HL-60 (cell line): ENCODE data around the gene CHCHD3.
A peak's percentile ranks its signal among the peaks of the same experiment; 100 is the strongest.
"Not testable (repeated sequence)": the region's sequence is repeated elsewhere in the genome, so short reads cannot be mapped to it uniquely, and the experiment has no call there.

Experiments
- DNase-seq, 2 experiments: peaks; one replicate each; pipeline ENCODE4 v3.0.0-alpha.2; 2010 to 2020; ENCODE audit warnings: low read depth in 1 of 2, low spot score in 1 of 2
- H3K27ac ChIP-seq: fragments of 250-450 bp; sonication (Bioruptor Pico); replicated peaks from 2 replicates; pipeline ENCODE4 v1.5.1; 2020; ENCODE audit warnings: mild to moderate bottlenecking, moderate library complexity
- H3K27me3 ChIP-seq: fragments of 250-450 bp; sonication (Bioruptor Pico); 2 replicates; pipeline ENCODE4 v1.5.1; 2021; ENCODE audit warnings: mild to moderate bottlenecking, moderate library complexity; ENCODE audit not compliant: insufficient read depth, poor library complexity, severe bottlenecking
- H3K4me3 ChIP-seq: replicated peaks from 2 replicates; pipeline ENCODE4 v1.5.1; 2011; ENCODE audit warnings: mild to moderate bottlenecking, control low read depth, low read length; ENCODE audit not compliant: insufficient read depth
- GABPA ChIP-seq: IDR thresholded peaks from 2 replicates; pipeline ENCODE4 v1.6.1; 2012; ENCODE audit warnings: low read depth
- POLR2AphosphoS5 ChIP-seq: IDR thresholded peaks from 2 replicates; pipeline ENCODE4 v1.6.1; 2012; ENCODE audit warnings: low read depth
- SPI1 ChIP-seq: IDR thresholded peaks from 2 replicates; pipeline ENCODE4 v1.6.1; 2012; ENCODE audit warnings: low read depth, mild to moderate bottlenecking, borderline replicate concordance
- TF ChIP-seq, protein P1 (sequence below): IDR thresholded peaks from 2 replicates; pipeline ENCODE4 v1.6.1; 2012; ENCODE audit warnings: low read depth; ENCODE audit not compliant: insufficient replicate concordance
- TF ChIP-seq, protein P2 (sequence below): IDR thresholded peaks from one replicate; pipeline ENCODE4 v1.5.1; 2011; ENCODE audit warnings: low read length, control low read depth, inconsistent platforms; ENCODE audit not compliant: insufficient read depth

Gene CHCHD3

DNA sequence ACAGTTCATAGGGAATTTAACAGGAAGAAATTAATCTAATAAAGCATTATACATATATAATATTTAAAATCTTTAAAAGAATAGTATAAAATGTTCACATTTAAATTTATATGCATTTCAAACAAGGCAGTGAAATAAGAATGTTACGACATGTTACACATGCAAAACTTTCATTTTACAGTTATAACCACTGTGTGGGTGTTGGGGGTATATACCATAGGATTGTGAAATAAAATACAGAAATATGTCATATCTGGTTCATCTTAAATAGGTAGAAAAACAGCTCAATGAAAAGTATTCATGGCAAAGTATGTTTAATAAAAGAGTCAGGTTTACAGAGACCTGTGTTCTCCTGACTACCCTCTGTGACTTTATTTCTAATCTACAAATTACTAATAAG lies 45.6 kb downstream of the CHCHD3 start:
- H3K27ac ChIP-seq: no peak overlapping the region; the same call in 1 of the 2 replicates
- no peaks in the 10 kb centered on the region for H3K27me3 ChIP-seq
- no peak overlapping the region for H3K4me3 ChIP-seq
- no peak for DNase-seq
- no peak for TF ChIP-seq SPI1
- TF ChIP-seq, protein P1, sequence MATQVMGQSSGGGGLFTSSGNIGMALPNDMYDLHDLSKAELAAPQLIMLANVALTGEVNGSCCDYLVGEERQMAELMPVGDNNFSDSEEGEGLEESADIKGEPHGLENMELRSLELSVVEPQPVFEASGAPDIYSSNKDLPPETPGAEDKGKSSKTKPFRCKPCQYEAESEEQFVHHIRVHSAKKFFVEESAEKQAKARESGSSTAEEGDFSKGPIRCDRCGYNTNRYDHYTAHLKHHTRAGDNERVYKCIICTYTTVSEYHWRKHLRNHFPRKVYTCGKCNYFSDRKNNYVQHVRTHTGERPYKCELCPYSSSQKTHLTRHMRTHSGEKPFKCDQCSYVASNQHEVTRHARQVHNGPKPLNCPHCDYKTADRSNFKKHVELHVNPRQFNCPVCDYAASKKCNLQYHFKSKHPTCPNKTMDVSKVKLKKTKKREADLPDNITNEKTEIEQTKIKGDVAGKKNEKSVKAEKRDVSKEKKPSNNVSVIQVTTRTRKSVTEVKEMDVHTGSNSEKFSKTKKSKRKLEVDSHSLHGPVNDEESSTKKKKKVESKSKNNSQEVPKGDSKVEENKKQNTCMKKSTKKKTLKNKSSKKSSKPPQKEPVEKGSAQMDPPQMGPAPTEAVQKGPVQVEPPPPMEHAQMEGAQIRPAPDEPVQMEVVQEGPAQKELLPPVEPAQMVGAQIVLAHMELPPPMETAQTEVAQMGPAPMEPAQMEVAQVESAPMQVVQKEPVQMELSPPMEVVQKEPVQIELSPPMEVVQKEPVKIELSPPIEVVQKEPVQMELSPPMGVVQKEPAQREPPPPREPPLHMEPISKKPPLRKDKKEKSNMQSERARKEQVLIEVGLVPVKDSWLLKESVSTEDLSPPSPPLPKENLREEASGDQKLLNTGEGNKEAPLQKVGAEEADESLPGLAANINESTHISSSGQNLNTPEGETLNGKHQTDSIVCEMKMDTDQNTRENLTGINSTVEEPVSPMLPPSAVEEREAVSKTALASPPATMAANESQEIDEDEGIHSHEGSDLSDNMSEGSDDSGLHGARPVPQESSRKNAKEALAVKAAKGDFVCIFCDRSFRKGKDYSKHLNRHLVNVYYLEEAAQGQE: no peak
- TF ChIP-seq GABPA: no peak
- no peak for TF ChIP-seq POLR2AphosphoS5
- TF ChIP-seq, protein P2, sequence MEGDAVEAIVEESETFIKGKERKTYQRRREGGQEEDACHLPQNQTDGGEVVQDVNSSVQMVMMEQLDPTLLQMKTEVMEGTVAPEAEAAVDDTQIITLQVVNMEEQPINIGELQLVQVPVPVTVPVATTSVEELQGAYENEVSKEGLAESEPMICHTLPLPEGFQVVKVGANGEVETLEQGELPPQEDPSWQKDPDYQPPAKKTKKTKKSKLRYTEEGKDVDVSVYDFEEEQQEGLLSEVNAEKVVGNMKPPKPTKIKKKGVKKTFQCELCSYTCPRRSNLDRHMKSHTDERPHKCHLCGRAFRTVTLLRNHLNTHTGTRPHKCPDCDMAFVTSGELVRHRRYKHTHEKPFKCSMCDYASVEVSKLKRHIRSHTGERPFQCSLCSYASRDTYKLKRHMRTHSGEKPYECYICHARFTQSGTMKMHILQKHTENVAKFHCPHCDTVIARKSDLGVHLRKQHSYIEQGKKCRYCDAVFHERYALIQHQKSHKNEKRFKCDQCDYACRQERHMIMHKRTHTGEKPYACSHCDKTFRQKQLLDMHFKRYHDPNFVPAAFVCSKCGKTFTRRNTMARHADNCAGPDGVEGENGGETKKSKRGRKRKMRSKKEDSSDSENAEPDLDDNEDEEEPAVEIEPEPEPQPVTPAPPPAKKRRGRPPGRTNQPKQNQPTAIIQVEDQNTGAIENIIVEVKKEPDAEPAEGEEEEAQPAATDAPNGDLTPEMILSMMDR: no peak

DNA sequence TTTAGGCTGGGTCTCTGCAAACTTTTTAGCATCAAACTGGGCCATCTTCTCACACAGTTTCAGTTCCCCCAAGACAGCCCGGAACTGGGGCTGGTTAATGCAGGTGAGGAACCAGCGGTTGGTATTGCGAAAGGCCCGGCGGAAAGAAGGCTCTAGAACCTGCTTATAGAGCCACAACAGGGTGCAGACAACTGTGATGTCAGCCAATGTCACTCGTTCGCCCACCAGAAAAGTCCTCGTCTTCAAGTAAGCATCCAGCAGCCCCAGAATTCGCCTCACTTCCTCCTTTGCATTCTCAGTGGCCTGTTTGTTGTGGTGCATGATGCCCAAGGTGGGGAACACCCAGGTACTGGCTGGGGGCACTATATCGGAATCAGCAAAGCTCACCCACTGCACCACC lies 46.6 kb downstream of the CHCHD3 start:
- H3K27me3 ChIP-seq, H3K4me3 ChIP-seq, H3K27ac ChIP-seq: not testable (repeated sequence)
- DNase-seq: peak in 1 of 2 experiments; percentile 72

DNA sequence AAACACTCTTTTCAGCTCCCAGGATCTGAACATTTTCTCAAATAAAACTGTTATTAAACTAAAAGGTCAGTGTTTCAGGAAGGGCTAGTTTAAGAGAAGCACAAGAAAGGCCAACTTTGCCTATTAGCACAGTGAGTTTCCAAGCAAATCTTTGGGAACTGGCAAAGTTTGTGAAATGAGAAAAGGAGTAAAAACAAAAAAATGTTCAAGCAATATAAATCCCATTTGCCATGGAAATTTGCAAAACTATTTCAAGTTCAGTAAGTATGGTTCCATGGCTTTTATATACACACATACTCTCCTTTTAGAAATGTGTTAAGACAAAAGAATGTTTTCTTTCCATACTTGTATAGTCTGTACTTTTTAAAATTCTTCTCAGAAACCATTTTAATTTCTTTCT lies 51.5 kb downstream of the CHCHD3 start:
- TF ChIP-seq GABPA (no peak), POLR2AphosphoS5 (no peak), SPI1 (no peak)
- TF ChIP-seq, protein P1: no peak
- TF ChIP-seq, protein P2: no peak
- Histone ChIP-seq H3K27ac (no peak overlapping the region), H3K4me3 (no peak overlapping the region), H3K27me3 (no peaks in the 10 kb centered on the region)
- DNase-seq: no peak

DNA sequence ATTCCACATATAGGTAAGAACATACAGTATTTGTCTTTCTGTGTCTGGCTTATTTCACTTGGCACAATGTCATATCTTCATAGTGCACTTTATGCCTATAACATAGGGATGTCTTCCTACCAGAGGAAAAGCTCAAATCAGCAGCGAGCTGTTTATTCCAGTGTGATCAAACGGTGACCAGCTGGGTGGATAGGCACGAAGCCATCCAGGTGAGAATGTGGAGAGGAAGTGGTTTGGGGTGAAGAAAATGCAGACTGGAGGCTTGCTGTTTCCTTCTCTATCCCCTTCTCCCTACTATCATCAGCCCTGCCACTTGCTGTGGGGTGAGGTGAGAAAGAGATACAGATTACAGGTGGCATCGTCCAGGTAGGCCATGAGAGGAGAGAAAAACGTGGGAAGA lies 52.4 kb downstream of the CHCHD3 start:
- Histone ChIP-seq H3K27ac (no peak overlapping the region), H3K27me3 (no peaks in the 10 kb centered on the region), H3K4me3 (no peak overlapping the region)
- no peak for DNase-seq
- TF ChIP-seq, protein P1: no peak
- no peak for TF ChIP-seq POLR2AphosphoS5
